ENCODE data around the gene MTHFD1L.
"Not testable (repeated sequence)": the region's sequence is repeated elsewhere in the genome, so short reads cannot be mapped to it uniquely, and the experiment has no call there.

MTHFD1L gene

GRCh38 chr6:151078655-151079054 is 213.2 kb downstream of the MTHFD1L start:
- no peaks in the 10 kb centered on the region for H3K9me3 ChIP-seq
- TF ChIP-seq, protein P1, sequence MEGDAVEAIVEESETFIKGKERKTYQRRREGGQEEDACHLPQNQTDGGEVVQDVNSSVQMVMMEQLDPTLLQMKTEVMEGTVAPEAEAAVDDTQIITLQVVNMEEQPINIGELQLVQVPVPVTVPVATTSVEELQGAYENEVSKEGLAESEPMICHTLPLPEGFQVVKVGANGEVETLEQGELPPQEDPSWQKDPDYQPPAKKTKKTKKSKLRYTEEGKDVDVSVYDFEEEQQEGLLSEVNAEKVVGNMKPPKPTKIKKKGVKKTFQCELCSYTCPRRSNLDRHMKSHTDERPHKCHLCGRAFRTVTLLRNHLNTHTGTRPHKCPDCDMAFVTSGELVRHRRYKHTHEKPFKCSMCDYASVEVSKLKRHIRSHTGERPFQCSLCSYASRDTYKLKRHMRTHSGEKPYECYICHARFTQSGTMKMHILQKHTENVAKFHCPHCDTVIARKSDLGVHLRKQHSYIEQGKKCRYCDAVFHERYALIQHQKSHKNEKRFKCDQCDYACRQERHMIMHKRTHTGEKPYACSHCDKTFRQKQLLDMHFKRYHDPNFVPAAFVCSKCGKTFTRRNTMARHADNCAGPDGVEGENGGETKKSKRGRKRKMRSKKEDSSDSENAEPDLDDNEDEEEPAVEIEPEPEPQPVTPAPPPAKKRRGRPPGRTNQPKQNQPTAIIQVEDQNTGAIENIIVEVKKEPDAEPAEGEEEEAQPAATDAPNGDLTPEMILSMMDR (IDR thresholded peaks at IDR 0.05; ENCODE audit: low read depth, low read length): no peak
- DNase-seq: no peak
- no peaks in the 10 kb centered on the region for H3K36me3 ChIP-seq
- no peak overlapping the region for H3K4me3 ChIP-seq (ENCODE audit: low read depth, low read length)
- no peaks in the 10 kb centered on the region for H3K4me1 ChIP-seq
- no peaks in the 10 kb centered on the region for H3K27me3 ChIP-seq

- TF ChIP-seq, protein P1 (IDR thresholded peaks at IDR 0.05; ENCODE audit: low read depth, low read length): no peak
- no peaks in the 10 kb centered on the region for H3K27me3 ChIP-seq
- H3K36me3 ChIP-seq: no peaks in the 10 kb centered on the region
- H3K4me1 ChIP-seq: no peaks in the 10 kb centered on the region
- no peak overlapping the region for H3K4me3 ChIP-seq (ENCODE audit: low read depth, low read length)
- no peak for DNase-seq
- H3K9me3 ChIP-seq: no peaks in the 10 kb centered on the region
These were observed 216.2 kb downstream of the MTHFD1L start for GRCh38 chr6:151081656-151082055.

GRCh38 chr6:151082079-151082478 is 216.6 kb downstream of the MTHFD1L start:
- Histone ChIP-seq H3K4me1 (no peaks in the 10 kb centered on the region), H3K9me3 (no peaks in the 10 kb centered on the region), H3K4me3 (ENCODE audit: low read depth, low read length) (no peak overlapping the region), H3K36me3 (no peaks in the 10 kb centered on the region), H3K27me3 (no peaks in the 10 kb centered on the region)
- TF ChIP-seq, protein P1 (IDR thresholded peaks at IDR 0.05; ENCODE audit: low read depth, low read length): no peak
- DNase-seq: no peak

DNA sequence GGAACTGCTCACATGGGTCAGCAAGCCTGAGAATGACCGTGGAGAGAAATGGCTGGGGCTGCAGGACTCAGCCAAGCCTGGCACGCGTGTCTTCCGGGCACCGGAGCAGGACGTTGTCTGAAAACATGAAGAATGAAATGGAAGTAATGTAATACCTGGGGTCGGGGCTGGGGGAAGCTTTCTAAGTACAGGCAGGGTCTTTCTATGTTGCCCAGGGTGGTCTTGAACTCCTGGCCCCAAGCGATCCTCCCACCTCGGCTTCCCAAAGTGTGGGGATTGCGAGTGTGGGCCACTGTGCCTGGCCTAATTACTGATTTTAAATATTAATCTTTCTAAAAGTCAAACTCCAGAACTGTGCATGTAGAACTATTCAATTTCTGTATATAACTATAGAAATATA is 218.8 kb downstream of the MTHFD1L start:
- H3K36me3 ChIP-seq: no peaks in the 10 kb centered on the region
- TF ChIP-seq, protein P1 (IDR thresholded peaks at IDR 0.05; ENCODE audit: low read depth, low read length): no peak
- no peak for DNase-seq
- H3K9me3 ChIP-seq: no peaks in the 10 kb centered on the region
- no peaks in the 10 kb centered on the region for H3K4me1 ChIP-seq
- no peaks in the 10 kb centered on the region for H3K27me3 ChIP-seq
- H3K4me3 ChIP-seq (ENCODE audit: low read depth, low read length): no peak overlapping the region

DNA sequence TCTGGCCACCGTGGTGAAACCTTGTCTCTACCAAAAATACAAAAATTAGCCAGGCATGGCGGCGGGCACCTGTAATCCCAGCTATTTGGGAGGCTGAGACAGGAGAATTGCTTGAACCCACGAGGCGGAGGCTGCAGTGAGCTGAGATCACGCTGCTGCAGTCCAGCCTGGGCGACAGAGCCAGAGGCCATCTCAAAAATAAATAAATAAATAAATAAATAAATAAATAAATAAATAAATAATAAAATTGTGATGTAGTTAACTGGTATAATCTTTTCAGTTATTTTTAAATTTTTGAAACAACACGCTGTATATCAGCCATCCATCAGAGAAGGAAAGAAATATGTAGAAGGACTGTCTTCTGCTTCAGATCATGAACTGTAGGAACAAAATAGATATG is 221.6 kb downstream of the MTHFD1L start:
- DNase-seq; H3K4me3 ChIP-seq (ENCODE audit: low read depth, low read length): not testable (repeated sequence)

DNA sequence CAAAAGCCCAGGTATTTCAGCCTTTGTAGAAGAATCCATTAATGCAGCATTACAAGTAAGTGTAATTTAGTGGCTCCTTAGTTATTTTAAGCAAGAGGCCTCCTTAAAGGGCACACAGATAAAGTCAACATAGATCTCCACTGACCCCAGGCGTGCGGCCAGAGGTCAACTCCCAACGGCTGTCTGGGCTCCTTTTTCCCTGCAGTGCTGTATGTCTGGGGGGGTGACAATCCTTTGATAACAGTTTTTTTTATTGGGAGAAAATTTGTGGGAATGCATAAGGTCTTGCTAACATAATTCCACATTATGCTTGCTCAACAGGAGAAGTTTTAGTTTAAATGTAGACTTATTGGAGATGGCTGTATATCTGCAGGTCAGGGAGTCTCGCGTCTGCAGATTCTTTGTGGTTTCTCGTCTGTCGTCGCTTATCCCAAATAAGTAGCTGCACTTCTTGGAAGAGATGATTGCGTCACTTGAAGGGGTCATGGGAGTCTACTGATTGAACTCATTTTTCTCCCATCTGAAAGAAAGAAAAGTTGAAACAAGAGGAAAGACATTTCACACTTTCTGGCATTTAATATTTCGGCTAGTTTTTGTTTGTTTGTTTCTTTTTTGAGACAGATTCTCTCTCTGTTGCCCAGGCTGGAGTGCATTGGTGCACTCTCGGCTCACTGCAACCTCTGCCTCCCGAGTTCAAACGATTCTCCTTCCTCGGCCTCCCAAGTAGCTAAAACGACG is 222.5 kb downstream of the MTHFD1L start:
- H3K4me1 ChIP-seq: no peaks in the 10 kb centered on the region
- no peaks in the 10 kb centered on the region for H3K27me3 ChIP-seq
- no peak for DNase-seq
- H3K4me3 ChIP-seq (ENCODE audit: low read depth, low read length): no peak overlapping the region
- H3K36me3 ChIP-seq: peaks cover 3% of the 10 kb centered on the region; the same call in 1 of the 2 replicates
- H3K9me3 ChIP-seq: no peaks in the 10 kb centered on the region
- TF ChIP-seq, protein P1 (IDR thresholded peaks at IDR 0.05; ENCODE audit: low read depth, low read length): no peak

More for the DNA sequence above, 221.6 kb downstream of the MTHFD1L start:
- H3K4me1 ChIP-seq, H3K9me3 ChIP-seq, H3K27me3 ChIP-seq, H3K36me3 ChIP-seq: not testable (repeated sequence)
